ENCODE data around the gene SNX12.

- TF ChIP-seq EZH2 (IDR thresholded peaks at IDR 0.05; ENCODE audit: insufficient read depth, poor library complexity, severe bottlenecking) (no peak), EZH2phosphoT487 (IDR thresholded peaks at IDR 0.05; ENCODE audit: insufficient read depth, low read depth) (no peak)
These were observed 28.0 kb upstream of the SNX12 start for GRCh38 chrX:71095981-71096759.
